ENCODE results near the gene FMN1. TPM values are rescaled to one million over a fixed set of nuclear protein-coding genes. Genes with fewer than 3 reads are reported as not detected.

Gene FMN1
- total and polyA plus RNA-seq, 8 donors = 1.9 to 10.2 (median 3.0) TPM

- DNase-seq (no peak), FAIRE-seq (no peak), ATAC-seq (no peak)
- Histone ChIP-seq H3K4me1 (no peaks in the 10 kb centered on the region), H3K27me3 (no peaks in the 10 kb centered on the region), H3K36me3 (no peaks in the 10 kb centered on the region), H3K9me3 (no peaks in the 10 kb centered on the region), H3K27ac (no peak overlapping the region), H3K4me3 (no peak overlapping the region)
- WGBS, 2 donors = 77% methylated on average over 7 of the region's 7 CpGs
- TF ChIP-seq, protein P1, sequence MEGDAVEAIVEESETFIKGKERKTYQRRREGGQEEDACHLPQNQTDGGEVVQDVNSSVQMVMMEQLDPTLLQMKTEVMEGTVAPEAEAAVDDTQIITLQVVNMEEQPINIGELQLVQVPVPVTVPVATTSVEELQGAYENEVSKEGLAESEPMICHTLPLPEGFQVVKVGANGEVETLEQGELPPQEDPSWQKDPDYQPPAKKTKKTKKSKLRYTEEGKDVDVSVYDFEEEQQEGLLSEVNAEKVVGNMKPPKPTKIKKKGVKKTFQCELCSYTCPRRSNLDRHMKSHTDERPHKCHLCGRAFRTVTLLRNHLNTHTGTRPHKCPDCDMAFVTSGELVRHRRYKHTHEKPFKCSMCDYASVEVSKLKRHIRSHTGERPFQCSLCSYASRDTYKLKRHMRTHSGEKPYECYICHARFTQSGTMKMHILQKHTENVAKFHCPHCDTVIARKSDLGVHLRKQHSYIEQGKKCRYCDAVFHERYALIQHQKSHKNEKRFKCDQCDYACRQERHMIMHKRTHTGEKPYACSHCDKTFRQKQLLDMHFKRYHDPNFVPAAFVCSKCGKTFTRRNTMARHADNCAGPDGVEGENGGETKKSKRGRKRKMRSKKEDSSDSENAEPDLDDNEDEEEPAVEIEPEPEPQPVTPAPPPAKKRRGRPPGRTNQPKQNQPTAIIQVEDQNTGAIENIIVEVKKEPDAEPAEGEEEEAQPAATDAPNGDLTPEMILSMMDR (IDR thresholded peaks at IDR 0.05) = no peak
- intact Hi-C loops (cut with DNase I) = no loop called here
These were observed 6.4 kb upstream of the FMN1 start for GRCh38 chr15:33200903-33201302.

GRCh38 chr15:33200444-33200843 is 5.9 kb upstream of the FMN1 start:
- Histone ChIP-seq H3K27ac (no peak overlapping the region), H3K9me3 (no peaks in the 10 kb centered on the region), H3K27me3 (no peaks in the 10 kb centered on the region), H3K4me1 (peaks cover 0 to under 1% (median 0%) of the 10 kb centered on the region in 3 donors), H3K4me3 (no peak overlapping the region), H3K36me3 (no peaks in the 10 kb centered on the region)
- WGBS, 2 donors = 38 to 62% methylated on average over 5 of the region's 5 CpGs
- ATAC-seq = peak in 1 of 4 donors; percentile 32
- TF ChIP-seq, protein P1 (IDR thresholded peaks at IDR 0.05) = no peak
- intact Hi-C loops (cut with DNase I) = no loop called here
- DNase-seq = no peak
- FAIRE-seq = no peak

GRCh38 chr15:33198541-33198940 is 4.0 kb upstream of the FMN1 start:
- Histone ChIP-seq H3K27ac (no peak overlapping the region), H3K4me3 (no peak overlapping the region), H3K4me1 (peaks cover 0 to 2% (median 0%) of the 10 kb centered on the region in 3 donors), H3K27me3 (no peaks in the 10 kb centered on the region), H3K36me3 (no peaks in the 10 kb centered on the region), H3K9me3 (no peaks in the 10 kb centered on the region)
- intact Hi-C loops (cut with DNase I) = no loop called here
- WGBS, 2 donors = 95 to 99% methylated on average over 4 of the region's 4 CpGs
- DNase-seq (no peak), FAIRE-seq (no peak), ATAC-seq (no peak)
- TF ChIP-seq, protein P1 (IDR thresholded peaks at IDR 0.05) = no peak

DNA sequence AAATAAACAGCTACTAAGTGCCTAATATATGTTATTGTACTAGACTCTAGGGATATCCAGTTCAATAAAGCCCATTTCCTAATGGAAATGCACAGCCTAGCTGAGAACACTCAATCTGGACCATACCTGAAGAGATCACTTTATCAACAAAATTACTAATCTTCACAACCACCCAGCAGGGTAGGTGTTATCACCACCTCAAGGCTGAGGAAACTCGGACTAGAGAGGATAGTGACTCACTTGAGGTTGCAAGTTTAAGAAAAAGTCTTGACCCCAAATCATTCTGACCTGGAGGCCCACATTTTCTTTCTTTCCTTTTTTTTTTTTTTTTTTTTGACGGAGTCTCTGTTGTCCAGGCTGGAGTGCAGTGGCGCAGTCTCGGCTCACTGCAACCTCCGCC is 3.1 kb upstream of the FMN1 start:
- Histone ChIP-seq H3K27me3 (no peaks in the 10 kb centered on the region), H3K36me3 (no peaks in the 10 kb centered on the region), H3K4me1 (peaks cover 0 to 2% (median 0%) of the 10 kb centered on the region in 3 donors), H3K4me3 (no peak overlapping the region), H3K27ac (no peak overlapping the region), H3K9me3 (no peaks in the 10 kb centered on the region)
- TF ChIP-seq, protein P1 (IDR thresholded peaks at IDR 0.05) = no peak
- DNase-seq (no peak), FAIRE-seq (no peak), ATAC-seq (no peak)
- intact Hi-C loops (cut with DNase I) = no loop called here
- WGBS, 2 donors = 82 to 90% methylated on average over 5 of the region's 5 CpGs

- Histone ChIP-seq H3K36me3 (no peaks in the 10 kb centered on the region), H3K27ac (no peak overlapping the region), H3K27me3 (no peaks in the 10 kb centered on the region), H3K9me3 (no peaks in the 10 kb centered on the region), H3K4me3 (peak overlapping the region in 2 of 4 donors; percentile 51 to 54), H3K4me1 (peaks cover 0 to 2% (median 0%) of the 10 kb centered on the region in 3 donors)
- TF ChIP-seq, protein P1 (IDR thresholded peaks at IDR 0.05) = no peak
- no peak for ATAC-seq
- FAIRE-seq = no peak
- intact Hi-C loops (cut with DNase I) = no loop called here
- 12 to 14% methylated on average over 17 of the region's 17 CpGs for WGBS, 2 donors
- DNase-seq = peak in 1 of 6 donors; percentile 43
These were observed 277 bp downstream of the FMN1 start for GRCh38 chr15:33194237-33194636.
